ENCODE results near the gene DMD. TPM values are rescaled to one million over a fixed set of nuclear protein-coding genes. Genes with fewer than 3 reads are reported as not detected.

Gene DMD
- total RNA-seq, 3 donors from 2014 or later (not counting 1 experiment from before 2014, with no cell fraction given): not detected

GRCh38 chrX:32448945-32449344 lies 762.4 kb downstream of the DMD start:
- Histone ChIP-seq H3K36me3 (ENCODE audit: control insufficient read depth, insufficient read depth, low read length) (no peaks in the 10 kb centered on the region), H3K27ac (ENCODE audit: low read length) (peak overlapping the region; percentile 33), H3K4me1 (ENCODE audit: control insufficient read depth, insufficient read depth, low read length) (no peaks in the 10 kb centered on the region), H3K9me3 (ENCODE audit: control insufficient read depth, insufficient read depth, low read length) (no peaks in the 10 kb centered on the region), H3K27me3 (ENCODE audit: control insufficient read depth, insufficient read depth, low read length) (no peaks in the 10 kb centered on the region), H3K4me3 (ENCODE audit: low read length) (no peak overlapping the region)
- Mint-ChIP-seq H3K27ac (peak overlapping the region; percentile 48 to 57), H3K36me3 (no peaks in the 10 kb centered on the region), H3K4me1 (peaks cover 24 to 26% of the 10 kb centered on the region in 2 donors), H3K4me3 (peak overlapping the region; percentile 33), H3K27me3 (ENCODE audit: low read depth in 2 of 2) (no peaks in the 10 kb centered on the region), H3K9me3 (peaks cover 2 to 4% of the 10 kb centered on the region in 2 donors)
- TF ChIP-seq, protein P1, sequence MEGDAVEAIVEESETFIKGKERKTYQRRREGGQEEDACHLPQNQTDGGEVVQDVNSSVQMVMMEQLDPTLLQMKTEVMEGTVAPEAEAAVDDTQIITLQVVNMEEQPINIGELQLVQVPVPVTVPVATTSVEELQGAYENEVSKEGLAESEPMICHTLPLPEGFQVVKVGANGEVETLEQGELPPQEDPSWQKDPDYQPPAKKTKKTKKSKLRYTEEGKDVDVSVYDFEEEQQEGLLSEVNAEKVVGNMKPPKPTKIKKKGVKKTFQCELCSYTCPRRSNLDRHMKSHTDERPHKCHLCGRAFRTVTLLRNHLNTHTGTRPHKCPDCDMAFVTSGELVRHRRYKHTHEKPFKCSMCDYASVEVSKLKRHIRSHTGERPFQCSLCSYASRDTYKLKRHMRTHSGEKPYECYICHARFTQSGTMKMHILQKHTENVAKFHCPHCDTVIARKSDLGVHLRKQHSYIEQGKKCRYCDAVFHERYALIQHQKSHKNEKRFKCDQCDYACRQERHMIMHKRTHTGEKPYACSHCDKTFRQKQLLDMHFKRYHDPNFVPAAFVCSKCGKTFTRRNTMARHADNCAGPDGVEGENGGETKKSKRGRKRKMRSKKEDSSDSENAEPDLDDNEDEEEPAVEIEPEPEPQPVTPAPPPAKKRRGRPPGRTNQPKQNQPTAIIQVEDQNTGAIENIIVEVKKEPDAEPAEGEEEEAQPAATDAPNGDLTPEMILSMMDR (IDR thresholded peaks at IDR 0.05): no peak
- ATAC-seq (no peak), DNase-seq (peak in 1 of 2 donors; percentile 1)
- 0% methylated on average over 2 of the region's 2 CpGs for WGBS (ENCODE audit: insufficient coverage)
- intact Hi-C loops (cut with micrococcal nuclease): no loop called here

DNA sequence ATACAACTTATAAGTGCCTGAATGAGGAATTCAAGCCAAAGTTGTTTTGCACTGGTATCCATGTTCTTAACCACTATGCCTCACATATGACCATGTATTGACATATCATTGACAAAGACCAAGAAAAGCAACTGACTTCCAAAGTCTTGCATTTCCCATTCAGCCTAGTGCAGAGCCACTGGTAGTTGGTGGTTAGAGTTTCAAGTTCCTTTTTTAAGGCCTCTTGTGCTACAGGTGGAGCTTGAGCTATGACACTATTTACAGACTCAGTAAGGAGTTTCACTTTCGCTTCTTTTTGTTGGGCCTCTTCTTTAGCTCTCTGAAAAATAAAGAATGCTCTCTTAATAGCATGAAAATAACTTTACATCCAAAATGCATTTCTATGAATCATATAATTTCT lies 763.0 kb downstream of the DMD start:
- Mint-ChIP-seq H3K9me3 (peaks cover 2 to 4% of the 10 kb centered on the region in 2 donors), H3K27ac (peak overlapping the region in 1 of 2 donors; percentile 57), H3K4me1 (peaks cover 27 to 31% of the 10 kb centered on the region in 2 donors), H3K4me3 (peak overlapping the region; percentile 33), H3K36me3 (no peaks in the 10 kb centered on the region), H3K27me3 (ENCODE audit: low read depth in 2 of 2) (no peaks in the 10 kb centered on the region)
- peak in 2 of 3 donors; percentile 70 to 80 for ATAC-seq
- Histone ChIP-seq H3K27me3 (ENCODE audit: control insufficient read depth, insufficient read depth, low read length) (no peaks in the 10 kb centered on the region), H3K4me3 (ENCODE audit: low read length) (no peak overlapping the region), H3K9me3 (ENCODE audit: control insufficient read depth, insufficient read depth, low read length) (no peaks in the 10 kb centered on the region), H3K36me3 (ENCODE audit: control insufficient read depth, insufficient read depth, low read length) (no peaks in the 10 kb centered on the region), H3K27ac (ENCODE audit: low read length) (no peak overlapping the region), H3K4me1 (ENCODE audit: control insufficient read depth, insufficient read depth, low read length) (no peaks in the 10 kb centered on the region)
- no CpG with 5 or more reads among the region's 1 CpG for WGBS (ENCODE audit: insufficient coverage)
- peak in 1 of 2 donors; percentile 24 for DNase-seq
- intact Hi-C loops (cut with micrococcal nuclease): no loop called here
- TF ChIP-seq, protein P1 (IDR thresholded peaks at IDR 0.05): no peak

GRCh38 chrX:32447640-32448039 lies 763.7 kb downstream of the DMD start:
- TF ChIP-seq, protein P1 (IDR thresholded peaks at IDR 0.05): no peak
- no peak overlapping the region for H3K27ac Mint-ChIP-seq
- no peaks in the 10 kb centered on the region for H3K9me3 ChIP-seq (ENCODE audit: control insufficient read depth, insufficient read depth, low read length)
- peaks cover 2 to 4% of the 10 kb centered on the region in 2 donors for H3K9me3 Mint-ChIP-seq
- ATAC-seq (no peak), DNase-seq (no peak)
- intact Hi-C loops (cut with micrococcal nuclease): no loop called here
- no CpG with 5 or more reads among the region's 1 CpG for WGBS (ENCODE audit: insufficient coverage)
- no peak overlapping the region for H3K4me3 ChIP-seq (ENCODE audit: low read length)
- H3K27me3 ChIP-seq (ENCODE audit: control insufficient read depth, insufficient read depth, low read length): no peaks in the 10 kb centered on the region
- no peaks in the 10 kb centered on the region for H3K36me3 ChIP-seq (ENCODE audit: control insufficient read depth, insufficient read depth, low read length)
- H3K4me1 ChIP-seq (ENCODE audit: control insufficient read depth, insufficient read depth, low read length): no peaks in the 10 kb centered on the region
- no peaks in the 10 kb centered on the region for H3K27me3 Mint-ChIP-seq (ENCODE audit: low read depth in 2 of 2)
- no peaks in the 10 kb centered on the region for H3K36me3 Mint-ChIP-seq
- peaks cover 27 to 31% of the 10 kb centered on the region in 2 donors for H3K4me1 Mint-ChIP-seq
- no peak overlapping the region for H3K27ac ChIP-seq (ENCODE audit: low read length)
- no peak overlapping the region for H3K4me3 Mint-ChIP-seq

GRCh38 chrX:32443841-32444240 lies 767.5 kb downstream of the DMD start:
- no peak overlapping the region for H3K4me3 ChIP-seq (ENCODE audit: low read length)
- peaks cover 0 to 2% of the 10 kb centered on the region in 2 donors for H3K9me3 Mint-ChIP-seq
- H3K4me1 ChIP-seq (ENCODE audit: control insufficient read depth, insufficient read depth, low read length): no peaks in the 10 kb centered on the region
- no peak overlapping the region for H3K4me3 Mint-ChIP-seq
- no peak for ATAC-seq
- no peaks in the 10 kb centered on the region for H3K36me3 ChIP-seq (ENCODE audit: control insufficient read depth, insufficient read depth, low read length)
- no peaks in the 10 kb centered on the region for H3K27me3 ChIP-seq (ENCODE audit: control insufficient read depth, insufficient read depth, low read length)
- TF ChIP-seq, protein P1 (IDR thresholded peaks at IDR 0.05): no peak
- H3K4me1 Mint-ChIP-seq: peaks cover 16 to 17% of the 10 kb centered on the region in 2 donors
- intact Hi-C loops (cut with micrococcal nuclease): no loop called here
- no peaks in the 10 kb centered on the region for H3K36me3 Mint-ChIP-seq
- no peak overlapping the region for H3K27ac Mint-ChIP-seq
- 49% methylated on average over 2 of the region's 2 CpGs for WGBS (ENCODE audit: insufficient coverage)
- no peak overlapping the region for H3K27ac ChIP-seq (ENCODE audit: low read length)
- DNase-seq: no peak
- no peaks in the 10 kb centered on the region for H3K27me3 Mint-ChIP-seq (ENCODE audit: low read depth in 2 of 2)
- no peaks in the 10 kb centered on the region for H3K9me3 ChIP-seq (ENCODE audit: control insufficient read depth, insufficient read depth, low read length)

Measured in natural killer cell (primary cell).